HG02943 (cell line): ENCODE measurements around the gene CAT.

Experiments used
- ATAC-seq: cut with Tn5 transposase; IDR thresholded peaks from one replicate; pipeline ENCODE4 v1.9.1; 2021; ENCODE audit warnings: mild to moderate bottlenecking, low read depth, moderate library complexity; ENCODE audit not compliant: unreplicated experiment

CAT gene

DNA sequence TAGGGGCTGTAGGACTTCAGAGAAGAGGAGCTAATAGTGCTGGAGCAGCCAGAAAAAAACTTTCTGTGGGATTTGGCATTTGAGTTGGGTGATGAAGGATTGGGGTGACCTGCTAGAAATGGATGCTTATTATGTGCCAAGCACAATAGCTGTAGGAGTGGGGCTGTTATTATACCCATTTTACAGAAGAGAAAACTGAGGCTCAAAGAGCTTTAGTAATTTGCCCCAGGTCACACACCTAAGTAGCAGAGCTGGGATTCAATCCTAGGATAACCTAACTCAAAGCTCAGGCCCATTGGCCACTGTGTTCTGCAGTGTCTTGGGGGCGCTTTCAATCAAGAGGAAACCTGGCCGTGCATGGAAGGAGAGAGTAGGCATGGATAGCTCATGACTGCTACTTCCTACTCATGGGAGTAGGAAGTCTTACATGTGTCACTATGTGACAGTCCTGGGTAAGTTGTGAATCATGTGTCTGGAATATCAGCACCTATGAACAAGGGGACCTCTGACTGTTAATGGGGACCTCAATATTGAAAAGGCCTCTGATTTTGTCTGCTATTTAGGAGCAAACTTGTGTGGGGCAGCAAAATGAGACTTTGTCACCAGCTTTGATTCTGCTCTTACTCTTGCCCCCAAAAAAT lies 81.0 kb downstream of the CAT start:
- ATAC-seq = no peak

DNA sequence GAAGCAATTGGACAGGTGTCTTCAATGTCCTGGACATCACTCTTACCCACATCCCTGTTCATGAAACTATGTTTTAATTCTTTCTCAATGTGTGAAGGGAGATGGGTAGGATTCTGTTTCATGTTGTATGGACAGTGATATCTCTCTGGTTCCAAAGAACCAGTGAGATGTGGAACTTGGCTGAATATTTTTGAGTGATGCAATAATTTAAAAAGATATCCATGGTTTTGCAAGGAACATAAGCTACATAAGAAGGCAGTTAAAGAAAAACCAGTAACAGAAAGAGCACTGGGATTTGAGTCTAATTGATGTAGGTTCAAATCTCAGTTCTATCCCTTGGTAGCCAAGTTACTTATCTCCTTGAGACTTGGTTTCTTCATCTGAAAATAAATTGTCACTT lies 82.5 kb downstream of the CAT start:
- ATAC-seq = no peak
